DND-41 (cell line): ENCODE data around the gene MIEN1.

Experiments
- ATAC-seq: fragments of 200-7000 bp; cut with Tn5 transposase; 3 replicates; pipeline ENCODE4 v1.9.1; 2021; ENCODE audit warnings: low read depth; ENCODE audit not compliant: insufficient read depth
- DNase-seq: peaks from one replicate; pipeline ENCODE4 v3.0.0-alpha.2; 2020
- H2AFZ ChIP-seq: 2 replicates; pipeline ENCODE4 v1.6.0; 2012; ENCODE audit warnings: low read depth, low read length
- H3K27ac ChIP-seq: 2 replicates; pipeline ENCODE4 v1.5.1; 2012; ENCODE audit warnings: low read length, inconsistent platforms
- H3K27me3 ChIP-seq: fragments of 200-600 bp; sonication (generic); 2 replicates; pipeline ENCODE4 v1.6.0; 2012; ENCODE audit warnings: low read length, mild to moderate bottlenecking, inconsistent platforms; ENCODE audit not compliant: insufficient read depth, poor library complexity
- H3K36me3 ChIP-seq: 2 replicates; pipeline ENCODE4 v1.5.1; 2012; ENCODE audit warnings: low read length, inconsistent platforms; ENCODE audit not compliant: insufficient read depth
- H3K4me1 ChIP-seq: 2 replicates; pipeline ENCODE4 v1.5.1; 2012; ENCODE audit warnings: mild to moderate bottlenecking, low read length; ENCODE audit not compliant: insufficient read depth
- H3K4me2 ChIP-seq: 2 replicates; pipeline ENCODE4 v1.6.0; 2012; ENCODE audit warnings: mild to moderate bottlenecking, moderate library complexity, low read length, inconsistent platforms; ENCODE audit not compliant: insufficient read depth
- H3K4me3 ChIP-seq, 2 experiments: fragments of 200-600 bp in 1 of 2; shearing (Covaris generic) in 1 of 2; 2 replicates each; pipeline ENCODE4 v1.5.1; 2012 to 2016; ENCODE audit warnings: inconsistent platforms in 2 of 2, low read length in 2 of 2, mild to moderate bottlenecking in 2 of 2, low read depth in 1 of 2, moderate library complexity in 1 of 2
- H3K79me2 ChIP-seq: 2 replicates; pipeline ENCODE4 v1.6.0; 2012; ENCODE audit warnings: low read length, inconsistent platforms; ENCODE audit not compliant: insufficient read depth
- H3K9ac ChIP-seq: 2 replicates; pipeline ENCODE4 v1.6.0; 2012; ENCODE audit warnings: low read depth, mild to moderate bottlenecking, inconsistent platforms, low read length, moderate library complexity
- H3K9me3 ChIP-seq: 2 replicates; pipeline ENCODE4 v1.5.1; 2012; ENCODE audit warnings: low read length, moderate library complexity, mild to moderate bottlenecking, inconsistent platforms; ENCODE audit not compliant: insufficient read depth, severe bottlenecking
- H4K20me1 ChIP-seq: 2 replicates; pipeline ENCODE4 v1.6.0; 2012; ENCODE audit warnings: low read length; ENCODE audit not compliant: insufficient read depth
- CTCF ChIP-seq: IDR thresholded peaks from 2 replicates; pipeline ENCODE4 v1.5.1; 2012; ENCODE audit warnings: borderline replicate concordance, low read length, moderate library complexity, mild to moderate bottlenecking; ENCODE audit not compliant: poor library complexity, severe bottlenecking; ENCODE audit errors: extremely low read depth
- EZH2 ChIP-seq: IDR thresholded peaks from 3 replicates; pipeline ENCODE4 v1.6.1; 2012; ENCODE audit warnings: borderline replicate concordance, low read depth, mild to moderate bottlenecking, moderate library complexity, low read length, inconsistent platforms; ENCODE audit not compliant: severe bottlenecking

MIEN1 gene

GRCh38 chr17:39719563-39720355, 10.6 kb downstream of the MIEN1 start:
- H3K36me3 ChIP-seq: no peaks in the 10 kb centered on the region

GRCh38 chr17:39717660-39718059, 12.7 kb downstream of the MIEN1 start:
- Histone ChIP-seq H3K27me3 (no peaks in the 10 kb centered on the region), H3K4me3 (no peak overlapping the region), H3K36me3 (no peaks in the 10 kb centered on the region), H4K20me1 (no peaks in the 10 kb centered on the region), H3K27ac (no peak overlapping the region), H3K4me2 (no peak overlapping the region), H2AFZ (no peak overlapping the region), H3K9ac (no peak overlapping the region), H3K9me3 (no peaks in the 10 kb centered on the region), H3K79me2 (no peaks in the 10 kb centered on the region), H3K4me1 (no peaks in the 10 kb centered on the region)
- DNase-seq (no peak), ATAC-seq (no peak)
- no peak for TF ChIP-seq EZH2
- TF ChIP-seq CTCF: no peak

More at GRCh38 chr17:39719563-39720355, 10.6 kb downstream of the MIEN1 start:
- Histone ChIP-seq H3K9me3 (no peaks in the 10 kb centered on the region), H3K9ac (no peak overlapping the region), H3K27ac (no peak overlapping the region), H3K79me2 (no peaks in the 10 kb centered on the region), H3K4me3 (no peak overlapping the region), H2AFZ (no peak overlapping the region), H3K4me1 (no peaks in the 10 kb centered on the region), H3K27me3 (no peaks in the 10 kb centered on the region), H4K20me1 (no peaks in the 10 kb centered on the region), H3K4me2 (no peak overlapping the region)
- ATAC-seq (no peak), DNase-seq (no peak)
- no peak for TF ChIP-seq EZH2
- no peak for TF ChIP-seq CTCF

GRCh38 chr17:39716879-39717536, 13.3 kb downstream of the MIEN1 start:
- no peak for DNase-seq
- no peak overlapping the region for H3K4me2 ChIP-seq
- no peaks in the 10 kb centered on the region for H3K36me3 ChIP-seq
- no peaks in the 10 kb centered on the region for H3K9me3 ChIP-seq
- no peak for ATAC-seq
- no peak overlapping the region for H2AFZ ChIP-seq
- no peak overlapping the region for H3K4me3 ChIP-seq
- H3K27me3 ChIP-seq: no peaks in the 10 kb centered on the region
- no peaks in the 10 kb centered on the region for H3K79me2 ChIP-seq
- TF ChIP-seq CTCF (no peak), EZH2 (no peak)
- no peak overlapping the region for H3K9ac ChIP-seq
- no peaks in the 10 kb centered on the region for H3K4me1 ChIP-seq
- no peak overlapping the region for H3K27ac ChIP-seq
- no peaks in the 10 kb centered on the region for H4K20me1 ChIP-seq
